ENCODE data around the gene MT1G.

- no peak for TF ChIP-seq TAF1 (IDR thresholded peaks at IDR 0.05; ENCODE audit: borderline replicate concordance, low read depth, low read length)
- no peak for TF ChIP-seq POLR2A (IDR thresholded peaks at IDR 0.05; ENCODE audit: low read depth, low read length)
- TF ChIP-seq POLR2AphosphoS5 (IDR thresholded peaks at IDR 0.05; ENCODE audit: low read depth, low read length): no peak
These were observed 1.4 kb upstream of the MT1G start, which contains the start of gene MT1H for GRCh38 chr16:56669005-56669839.
